Caco-2 (cell line): ENCODE measurements around the gene NTRK2. TPM values are rescaled to one million over a fixed set of nuclear protein-coding genes. Genes with fewer than 3 reads are reported as not detected.

Source experiments
- BruUV-seq: library from RNA; stranded (reverse); fragments of 400-500 nt; replicated peaks from 2 replicates; lab custom pipeline; 2021; lab: Mats Ljungman, UMichigan
- CTCF ChIA-PET: fragments of 300-600 bp; sonication (Branson Sonifier 250); formaldehyde crosslinking; loops from one replicate; lab custom pipeline; 2022; ENCODE audit warnings: antibody characterized with exemption; lab: Charles Lee
- POLR2A ChIA-PET: fragments of 300-600 bp; sonication (Branson Sonifier 250); formaldehyde crosslinking; loops from one replicate; lab custom pipeline; 2022; ENCODE audit warnings: antibody characterized with exemption; lab: Charles Lee
- DNase-seq, 2 experiments: peaks; one replicate each; pipeline versions ENCODE4 v3.0.0 to v3.0.0-alpha.2; 2020 to 2022
- H3K27me3 ChIP-seq: replicated peaks from 2 replicates; pipeline ENCODE4 v1.6.0; 2011; ENCODE audit warnings: low read length; ENCODE audit not compliant: control insufficient read depth, insufficient read depth
- H3K36me3 ChIP-seq: 2 replicates; pipeline ENCODE4 v1.5.1; 2011; ENCODE audit warnings: low read length; ENCODE audit not compliant: control insufficient read depth, insufficient read depth
- H3K4me1 ChIP-seq: fragments of 250-450 bp; sonication (Bioruptor Pico); 2 replicates; pipeline ENCODE4 v1.5.1; 2020; ENCODE audit warnings: mild to moderate bottlenecking
- H3K4me3 ChIP-seq: 2 replicates; pipeline ENCODE4 v1.5.1; 2011; ENCODE audit warnings: low read depth, mild to moderate bottlenecking, control low read depth, low read length
- H3K9me3 ChIP-seq: fragments of 250-450 bp; sonication (Bioruptor Pico); 2 replicates; pipeline ENCODE4 v1.5.1; 2020; ENCODE audit warnings: mild to moderate bottlenecking, moderate library complexity
- H3K27ac Mint-ChIP-seq: one replicate; pipeline ENCODE4 v1.8.0; 2022; ENCODE audit warnings: mixed read lengths; ENCODE audit not compliant: unreplicated experiment
- H3K27me3 Mint-ChIP-seq: one replicate; pipeline ENCODE4 v1.8.0; 2022; ENCODE audit warnings: mixed read lengths; ENCODE audit not compliant: insufficient read depth, unreplicated experiment
- H3K36me3 Mint-ChIP-seq: one replicate; pipeline ENCODE4 v1.8.0; 2022; ENCODE audit warnings: mild to moderate bottlenecking, mixed read lengths; ENCODE audit not compliant: insufficient read depth, unreplicated experiment
- H3K4me1 Mint-ChIP-seq: one replicate; pipeline ENCODE4 v1.8.0; 2022; ENCODE audit warnings: low read depth, mixed read lengths; ENCODE audit not compliant: unreplicated experiment
- H3K4me3 Mint-ChIP-seq: one replicate; pipeline ENCODE4 v1.8.0; 2022; ENCODE audit warnings: mild to moderate bottlenecking, moderate library complexity, mixed read lengths; ENCODE audit not compliant: unreplicated experiment
- H3K9me3 Mint-ChIP-seq: one replicate; pipeline ENCODE4 v1.8.0; 2022; ENCODE audit warnings: mixed read lengths; ENCODE audit not compliant: unreplicated experiment
- CTCF ChIP-seq, 2 experiments: fragments of 200-600 bp in 1 of 2; IDR thresholded peaks; 1 replicate in 1 of 2; 2 replicates in 1 of 2; pipeline versions ENCODE4 v1.5.1 to v1.8.0; 2011 to 2022; ENCODE audit warnings: antibody characterized with exemption in 1 of 2, control low read depth in 1 of 2, inconsistent platforms in 1 of 2, low read depth in 1 of 2, low read length in 1 of 2, mild to moderate bottlenecking in 1 of 2, moderate library complexity in 1 of 2; ENCODE audit not compliant: insufficient read depth in 1 of 2, severe bottlenecking in 1 of 2, unreplicated experiment in 1 of 2
- intact Hi-C: fragments of 100-400 bp; cut with micrococcal nuclease; formaldehyde crosslinking; loops from one replicate; pipeline ENCODE4 v1.10.0; 2022; ENCODE audit not compliant: unreplicated experiment
- total RNA-seq: library from RNA; stranded (reverse); gene quantifications from 2 replicates; pipeline ENCODE4 v1.2.3, GENCODE V29; 2022

The NTRK2 gene
- total RNA-seq, 1 experiment from 2014 or later: not detected

- no peaks in the 10 kb centered on the region for H3K4me1 ChIP-seq
- Mint-ChIP-seq H3K27me3 (peaks cover 3% of the 10 kb centered on the region), H3K27ac (no peak overlapping the region), H3K4me1 (no peaks in the 10 kb centered on the region), H3K4me3 (no peak overlapping the region), H3K36me3 (no peaks in the 10 kb centered on the region), H3K9me3 (no peaks in the 10 kb centered on the region)
- no TSS peak for BruUV-seq
- no peak for TF ChIP-seq CTCF (IDR thresholded peaks at IDR 0.05; ENCODE audit: insufficient read depth in 1 of 2, low read depth in 1 of 2, low read length in 1 of 2, severe bottlenecking in 1 of 2, unreplicated experiment in 1 of 2)
- CTCF ChIA-PET: no interaction called here
- H3K9me3 ChIP-seq: no peaks in the 10 kb centered on the region
- H3K4me3 ChIP-seq: no peak overlapping the region
- POLR2A ChIA-PET: no interaction called here
- no peaks in the 10 kb centered on the region for H3K27me3 ChIP-seq
- H3K36me3 ChIP-seq: no peaks in the 10 kb centered on the region
- intact Hi-C loops: no loop called here
- no peak for DNase-seq
Observed at GRCh38 chr9:84711936-84712335, 42.4 kb downstream of the NTRK2 start.

- TF ChIP-seq CTCF (IDR thresholded peaks at IDR 0.05; ENCODE audit: insufficient read depth in 1 of 2, low read depth in 1 of 2, low read length in 1 of 2, severe bottlenecking in 1 of 2, unreplicated experiment in 1 of 2): no peak
- Histone ChIP-seq H3K36me3 (no peaks in the 10 kb centered on the region), H3K4me3 (no peak overlapping the region), H3K4me1 (no peaks in the 10 kb centered on the region), H3K27me3 (no peaks in the 10 kb centered on the region), H3K9me3 (no peaks in the 10 kb centered on the region)
- H3K27me3 Mint-ChIP-seq: peaks cover 12% of the 10 kb centered on the region
- no peak overlapping the region for H3K4me3 Mint-ChIP-seq
- no peaks in the 10 kb centered on the region for H3K36me3 Mint-ChIP-seq
- no TSS peak for BruUV-seq
- ChIA-PET CTCF (no interaction called here), POLR2A (no interaction called here)
- no peaks in the 10 kb centered on the region for H3K9me3 Mint-ChIP-seq
- intact Hi-C loops: no loop called here
- no peaks in the 10 kb centered on the region for H3K4me1 Mint-ChIP-seq
- no peak overlapping the region for H3K27ac Mint-ChIP-seq
- no peak for DNase-seq
Observed at GRCh38 chr9:84716217-84716616, 46.7 kb downstream of the NTRK2 start.

GRCh38 chr9:84718476-84718875 is 48.9 kb downstream of the NTRK2 start:
- H3K27me3 ChIP-seq: no peaks in the 10 kb centered on the region
- Mint-ChIP-seq H3K27ac (no peak overlapping the region), H3K4me1 (no peaks in the 10 kb centered on the region), H3K4me3 (no peak overlapping the region), H3K27me3 (peaks cover 12% of the 10 kb centered on the region), H3K36me3 (no peaks in the 10 kb centered on the region), H3K9me3 (no peaks in the 10 kb centered on the region)
- no peaks in the 10 kb centered on the region for H3K4me1 ChIP-seq
- no peaks in the 10 kb centered on the region for H3K36me3 ChIP-seq
- POLR2A ChIA-PET: no interaction called here
- CTCF ChIA-PET: no interaction called here
- DNase-seq: no peak
- H3K9me3 ChIP-seq: no peaks in the 10 kb centered on the region
- no TSS peak for BruUV-seq
- TF ChIP-seq CTCF (IDR thresholded peaks at IDR 0.05; ENCODE audit: insufficient read depth in 1 of 2, low read depth in 1 of 2, low read length in 1 of 2, severe bottlenecking in 1 of 2, unreplicated experiment in 1 of 2): no peak
- intact Hi-C loops: no loop called here
- no peak overlapping the region for H3K4me3 ChIP-seq
